GM19035 (cell line): ENCODE measurements around the gene NXNL1.

Experiments
- ATAC-seq: cut with Tn5 transposase; IDR thresholded peaks from one replicate; pipeline ENCODE4 v1.9.1; 2021; ENCODE audit not compliant: unreplicated experiment

Gene NXNL1

GRCh38 chr19:17420475-17420924 is 40.2 kb downstream of the NXNL1 start:
- ATAC-seq, result peak; percentile 11

- peak; percentile 89 for ATAC-seq
These were observed 40.9 kb downstream of the NXNL1 start, which contains the start of gene MVB12A for GRCh38 chr19:17419621-17420474. MVB12A (plus strand) TSS chr19:17420047; CDS start chr19:17420136, 89 bp downstream.

- ATAC-seq, result no peak
These were observed 41.5 kb downstream of the NXNL1 start for GRCh38 chr19:17419154-17419620.

- ATAC-seq, result no peak
These were observed 42.0 kb downstream of the NXNL1 start for GRCh38 chr19:17418710-17419109.

- ATAC-seq, result no peak
These were observed 45.6 kb downstream of the NXNL1 start for GRCh38 chr19:17415121-17415520.

- ATAC-seq, result no peak
These were observed 46.6 kb downstream of the NXNL1 start for GRCh38 chr19:17414097-17414496.

- ATAC-seq, result no peak
These were observed 48.9 kb downstream of the NXNL1 start for GRCh38 chr19:17411801-17412200.

GRCh38 chr19:17409990-17410389 is 50.7 kb downstream of the NXNL1 start:
- ATAC-seq, result no peak

GRCh38 chr19:17406887-17407196 is 53.9 kb downstream of the NXNL1 start:
- peak; percentile 1 for ATAC-seq

- ATAC-seq, result peak; percentile 22
These were observed 54.5 kb downstream of the NXNL1 start for GRCh38 chr19:17406046-17406886.
